ENCODE results near the gene C1QBP. TPM values are rescaled to one million over a fixed set of nuclear protein-coding genes. Genes with fewer than 3 reads are reported as not detected.
A peak's percentile ranks its signal among the peaks of the same experiment; 100 is the strongest.

The C1QBP gene
- total RNA-seq, 2 donors from 2014 or later = 203 to 206 TPM

GRCh38 chr17:5425826-5426225 lies 13.1 kb downstream of the C1QBP start:
- ATAC-seq (replicated peaks in 1 of 2) (no peak), DNase-seq (no peak)
- Mint-ChIP-seq H3K4me1 (ENCODE audit: low read depth) (peaks cover 26% of the 10 kb centered on the region), H3K27me3 (ENCODE audit: low read depth) (no peaks in the 10 kb centered on the region), H3K9me3 (no peaks in the 10 kb centered on the region), H3K36me3 (ENCODE audit: insufficient read depth in 2 of 2) (peaks cover 3 to 30% of the 10 kb centered on the region in 2 donors), H3K27ac (no peak overlapping the region), H3K4me3 (no peak overlapping the region)

- peaks cover 6 to 27% of the 10 kb centered on the region in 2 donors for H3K36me3 Mint-ChIP-seq (ENCODE audit: insufficient read depth in 2 of 2)
- ATAC-seq (replicated peaks in 1 of 2) = no peak
Observed at GRCh38 chr17:5424909-5425308, 14.0 kb downstream of the C1QBP start.

GRCh38 chr17:5422505-5422904 lies 16.4 kb downstream of the C1QBP start:
- Mint-ChIP-seq H3K9me3 (no peaks in the 10 kb centered on the region), H3K27ac (no peak overlapping the region), H3K4me1 (ENCODE audit: low read depth) (peaks cover 41% of the 10 kb centered on the region), H3K27me3 (ENCODE audit: low read depth) (no peaks in the 10 kb centered on the region), H3K4me3 (peak overlapping the region in 1 of 2 donors; percentile 97), H3K36me3 (ENCODE audit: insufficient read depth in 2 of 2) (peaks cover 6 to 22% of the 10 kb centered on the region in 2 donors)
- ATAC-seq (replicated peaks in 1 of 2) (no peak), DNase-seq (no peak)

More at GRCh38 chr17:5424909-5425308, 14.0 kb downstream of the C1QBP start:
- Mint-ChIP-seq H3K9me3 (no peaks in the 10 kb centered on the region), H3K27ac (no peak overlapping the region), H3K4me3 (no peak overlapping the region), H3K4me1 (ENCODE audit: low read depth) (peaks cover 30% of the 10 kb centered on the region), H3K27me3 (ENCODE audit: low read depth) (no peaks in the 10 kb centered on the region)
- no peak for DNase-seq

GRCh38 chr17:5419959-5420653 lies 18.8 kb downstream of the C1QBP start, which contains the start of gene RPAIN:
Gene RPAIN (plus strand): TSS chr17:5420182. CDS start chr17:5420211, 29 bp downstream.
- peaks cover 56% of the 10 kb centered on the region for H3K4me1 Mint-ChIP-seq (ENCODE audit: low read depth)
- peak within 1 kb of the TSS; percentile 96 for H3K27ac Mint-ChIP-seq
- peaks cover 7 to 23% of the 10 kb centered on the region in 2 donors for H3K36me3 Mint-ChIP-seq (ENCODE audit: insufficient read depth in 2 of 2)

GRCh38 chr17:5419356-5419958 lies 19.5 kb downstream of the C1QBP start, which contains the start of gene NUP88:
Gene NUP88 (minus strand): TSS chr17:5419662. CDS start chr17:5419650, 12 bp downstream.
- Mint-ChIP-seq H3K27ac (peak within 1 kb of the TSS; percentile 96), H3K4me3 (peak within 1 kb of the TSS; percentile 96 to 97), H3K36me3 (ENCODE audit: insufficient read depth in 2 of 2) (peaks cover 9 to 23% of the 10 kb centered on the region in 2 donors), H3K9me3 (no peaks in the 10 kb centered on the region), H3K4me1 (ENCODE audit: low read depth) (peaks cover 59% of the 10 kb centered on the region), H3K27me3 (ENCODE audit: low read depth) (no peaks in the 10 kb centered on the region)
- ATAC-seq (replicated peaks in 1 of 2) = peak; percentile 93 to 94
- DNase-seq = peak; percentile 96 to 98

More at GRCh38 chr17:5419959-5420653, 18.8 kb downstream of the C1QBP start, which contains the start of gene RPAIN:
- peak; percentile 83 to 85 for DNase-seq
- H3K4me3 Mint-ChIP-seq = peak within 1 kb of the TSS; percentile 96 to 97
- no peaks in the 10 kb centered on the region for H3K27me3 Mint-ChIP-seq (ENCODE audit: low read depth)
- peak; percentile 66 to 69 for ATAC-seq (replicated peaks in 1 of 2)
- no peaks in the 10 kb centered on the region for H3K9me3 Mint-ChIP-seq

- DNase-seq = peak; percentile 66 to 67
- Mint-ChIP-seq H3K4me3 (peak overlapping the region; percentile 96 to 97), H3K27me3 (ENCODE audit: low read depth) (no peaks in the 10 kb centered on the region), H3K4me1 (ENCODE audit: low read depth) (peaks cover 64% of the 10 kb centered on the region), H3K27ac (peak overlapping the region; percentile 96), H3K36me3 (ENCODE audit: insufficient read depth in 2 of 2) (peaks cover 11 to 23% of the 10 kb centered on the region in 2 donors), H3K9me3 (no peaks in the 10 kb centered on the region)
- peak; percentile 36 to 37 for ATAC-seq (replicated peaks in 1 of 2)
Observed at GRCh38 chr17:5418858-5419355, 20.0 kb downstream of the C1QBP start.

- H3K9me3 Mint-ChIP-seq = no peaks in the 10 kb centered on the region
- peaks cover 23 to 36% of the 10 kb centered on the region in 2 donors for H3K36me3 Mint-ChIP-seq (ENCODE audit: insufficient read depth in 2 of 2)
- DNase-seq (no peak), ATAC-seq (replicated peaks in 1 of 2) (no peak)
- peak overlapping the region; percentile 64 to 71 for H3K4me3 Mint-ChIP-seq
- H3K4me1 Mint-ChIP-seq (ENCODE audit: low read depth) = peaks cover 74% of the 10 kb centered on the region
- no peaks in the 10 kb centered on the region for H3K27me3 Mint-ChIP-seq (ENCODE audit: low read depth)
- H3K27ac Mint-ChIP-seq = no peak overlapping the region
Observed at GRCh38 chr17:5416901-5417300, 22.1 kb downstream of the C1QBP start.

- peak overlapping the region; percentile 14 to 53 for H3K4me3 Mint-ChIP-seq
- ATAC-seq (replicated peaks in 1 of 2) = peak; percentile 86 to 88
- H3K27me3 Mint-ChIP-seq (ENCODE audit: low read depth) = no peaks in the 10 kb centered on the region
- peaks cover 27 to 50% of the 10 kb centered on the region in 2 donors for H3K36me3 Mint-ChIP-seq (ENCODE audit: insufficient read depth in 2 of 2)
- H3K9me3 Mint-ChIP-seq = no peaks in the 10 kb centered on the region
- DNase-seq = no peak
- peaks cover 72% of the 10 kb centered on the region for H3K4me1 Mint-ChIP-seq (ENCODE audit: low read depth)
- H3K27ac Mint-ChIP-seq = peak overlapping the region; percentile 95
Observed at GRCh38 chr17:5413682-5414081, 25.3 kb downstream of the C1QBP start.

GRCh38 chr17:5410594-5411272 lies 28.2 kb downstream of the C1QBP start:
- peak; percentile 29 to 68 for ATAC-seq (replicated peaks in 1 of 2)
- H3K27ac Mint-ChIP-seq = peak overlapping the region; percentile 11
- H3K9me3 Mint-ChIP-seq = no peaks in the 10 kb centered on the region
- no peaks in the 10 kb centered on the region for H3K27me3 Mint-ChIP-seq (ENCODE audit: low read depth)
- peaks cover 28 to 43% of the 10 kb centered on the region in 2 donors for H3K36me3 Mint-ChIP-seq (ENCODE audit: insufficient read depth in 2 of 2)
- DNase-seq = no peak
- H3K4me3 Mint-ChIP-seq = peak overlapping the region; percentile 0 to 83
- peaks cover 47% of the 10 kb centered on the region for H3K4me1 Mint-ChIP-seq (ENCODE audit: low read depth)

- peak overlapping the region; percentile 10 for H3K27ac Mint-ChIP-seq
- no peaks in the 10 kb centered on the region for H3K27me3 Mint-ChIP-seq (ENCODE audit: low read depth)
- H3K9me3 Mint-ChIP-seq = no peaks in the 10 kb centered on the region
- peaks cover 21 to 43% of the 10 kb centered on the region in 2 donors for H3K36me3 Mint-ChIP-seq (ENCODE audit: insufficient read depth in 2 of 2)
- ATAC-seq (replicated peaks in 1 of 2) (no peak), DNase-seq (no peak)
- no peak overlapping the region for H3K4me3 Mint-ChIP-seq
- H3K4me1 Mint-ChIP-seq (ENCODE audit: low read depth) = peaks cover 31% of the 10 kb centered on the region
Observed at GRCh38 chr17:5408186-5408585, 30.8 kb downstream of the C1QBP start.

- Mint-ChIP-seq H3K4me1 (ENCODE audit: low read depth) (peaks cover 8% of the 10 kb centered on the region), H3K4me3 (no peak overlapping the region), H3K27me3 (ENCODE audit: low read depth) (no peaks in the 10 kb centered on the region), H3K9me3 (no peaks in the 10 kb centered on the region), H3K36me3 (ENCODE audit: insufficient read depth in 2 of 2) (peaks cover 12 to 27% of the 10 kb centered on the region in 2 donors), H3K27ac (no peak overlapping the region)
- DNase-seq = no peak
- ATAC-seq (replicated peaks in 1 of 2) = no peak
Observed at GRCh38 chr17:5405400-5405799, 33.6 kb downstream of the C1QBP start.

GRCh38 chr17:5399767-5400166 lies 39.2 kb downstream of the C1QBP start:
- Mint-ChIP-seq H3K27ac (no peak overlapping the region), H3K4me1 (ENCODE audit: low read depth) (no peaks in the 10 kb centered on the region), H3K36me3 (ENCODE audit: insufficient read depth in 2 of 2) (peaks cover 13 to 50% of the 10 kb centered on the region in 2 donors), H3K27me3 (ENCODE audit: low read depth) (no peaks in the 10 kb centered on the region), H3K4me3 (no peak overlapping the region), H3K9me3 (no peaks in the 10 kb centered on the region)
- DNase-seq (no peak), ATAC-seq (replicated peaks in 1 of 2) (no peak)

GRCh38 chr17:5396612-5397011 lies 42.3 kb downstream of the C1QBP start:
- peak; percentile 39 to 53 for ATAC-seq (replicated peaks in 1 of 2)
- H3K9me3 Mint-ChIP-seq = no peaks in the 10 kb centered on the region
- peaks cover 18 to 47% of the 10 kb centered on the region in 2 donors for H3K36me3 Mint-ChIP-seq (ENCODE audit: insufficient read depth in 2 of 2)

More at GRCh38 chr17:5396612-5397011, 42.3 kb downstream of the C1QBP start:
- H3K4me1 Mint-ChIP-seq (ENCODE audit: low read depth) = no peaks in the 10 kb centered on the region
- no peaks in the 10 kb centered on the region for H3K27me3 Mint-ChIP-seq (ENCODE audit: low read depth)
- peak overlapping the region; percentile 31 for H3K27ac Mint-ChIP-seq
- H3K4me3 Mint-ChIP-seq = no peak overlapping the region
- DNase-seq = no peak

Data from activated T-cell treated with anti-CD3 and anti-CD28 coated beads, Interleukin-2, amount 50 U/mL, for 72 hours (primary cell).